Cerebellar nuclear complex (tissue), 1 donor: ENCODE measurements around the gene NAIP.
"Not testable (repeated sequence)": the region's sequence is repeated elsewhere in the genome, so short reads cannot be mapped to it uniquely, and the experiment has no call there.

ENCODE experiments used
- DNase-seq, 2 experiments: peaks; one replicate each; lab custom pipeline; 2025; lab: John Stamatoyannopoulos, UW

Gene NAIP

GRCh38 chr5:71025289-71025953, at the start of gene NAIP:
TSS of gene NAIP (minus strand) at chr5:71025339. CDS start at chr5:71012915, 12,424 bp downstream.
- not testable (repeated sequence) for DNase-seq

DNA sequence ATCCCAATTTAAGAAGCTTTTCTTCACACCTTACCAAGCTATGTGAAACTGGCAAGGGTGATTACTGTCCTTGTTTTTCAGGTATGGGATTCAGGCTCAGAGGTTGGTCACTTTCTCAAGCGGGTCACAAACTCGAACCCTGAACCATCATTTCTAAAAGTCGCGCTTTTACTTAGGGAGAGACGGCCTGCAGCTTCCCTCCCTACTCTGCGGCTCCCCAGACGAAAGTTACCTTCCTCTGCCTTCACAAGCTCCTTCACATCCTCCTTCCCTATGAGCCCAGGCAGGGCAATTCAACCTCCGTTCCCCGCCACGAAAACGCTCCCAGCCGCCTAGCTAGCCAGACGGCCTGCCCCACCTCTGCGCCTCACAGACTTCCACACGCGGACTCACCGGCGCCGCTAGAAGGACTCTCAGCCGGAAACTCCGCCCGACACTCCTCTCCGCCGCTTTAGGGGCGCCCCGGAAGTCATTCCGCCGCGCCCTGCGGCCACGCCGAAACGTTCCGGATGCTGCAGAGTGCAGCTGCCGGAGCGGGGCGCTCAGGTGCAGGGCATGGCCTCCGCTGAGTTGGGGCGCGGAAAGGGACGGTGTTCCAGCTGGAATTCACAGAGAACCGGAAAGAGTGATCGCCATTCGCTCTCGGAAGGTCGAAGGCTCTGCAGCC, 42.3 kb upstream of the NAIP start, which contains the start of gene GTF2H2:
Gene GTF2H2 (minus strand): TSS at position 415 of the 667 bp plus-strand sequence. CDS start 4,913 bp downstream, outside the sequence.
- not testable (repeated sequence) for DNase-seq

GRCh38 chr5:71061322-71061721, 36.2 kb upstream of the NAIP start:
- DNase-seq = not testable (repeated sequence)

- not testable (repeated sequence) for DNase-seq
These were observed 34.3 kb upstream of the NAIP start for GRCh38 chr5:71059426-71059825.

GRCh38 chr5:71044808-71045207, 19.7 kb upstream of the NAIP start:
- not testable (repeated sequence) for DNase-seq

GRCh38 chr5:71044128-71044527, 19.0 kb upstream of the NAIP start:
- not testable (repeated sequence) for DNase-seq

- DNase-seq = not testable (repeated sequence)
These were observed 6.1 kb upstream of the NAIP start for GRCh38 chr5:71031046-71031776.

GRCh38 chr5:71020643-71021042, 4.5 kb downstream of the NAIP start:
- not testable (repeated sequence) for DNase-seq

GRCh38 chr5:71018376-71019005, 6.6 kb downstream of the NAIP start:
- DNase-seq = not testable (repeated sequence)

DNA sequence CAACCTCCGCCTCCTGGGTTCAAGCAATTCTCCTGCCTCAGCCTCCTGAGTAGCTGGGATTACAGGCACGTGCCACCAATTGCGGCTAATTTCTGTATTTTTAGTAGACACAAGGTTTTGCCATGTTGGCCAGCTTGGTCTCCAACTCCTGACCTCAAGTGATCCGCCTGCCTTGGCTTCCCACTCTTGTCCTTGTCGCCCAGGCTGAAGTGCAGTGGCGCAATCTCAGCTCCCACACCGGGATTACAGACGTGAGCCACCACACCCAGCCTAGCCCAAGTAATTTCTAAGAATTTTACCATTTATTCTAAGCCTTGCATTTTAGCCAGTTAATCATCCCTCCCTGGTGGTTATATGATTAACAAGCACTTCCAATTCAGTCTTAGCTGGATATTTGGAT, 11.0 kb downstream of the NAIP start:
- DNase-seq = no peak

- no peak for DNase-seq
These were observed 11.6 kb downstream of the NAIP start for GRCh38 chr5:71013575-71013974.

GRCh38 chr5:71011194-71011792, 13.8 kb downstream of the NAIP start:
- DNase-seq = no peak

GRCh38 chr5:71006983-71007382, 18.2 kb downstream of the NAIP start:
- not testable (repeated sequence) for DNase-seq

GRCh38 chr5:70984882-70985281, 40.3 kb downstream of the NAIP start:
- DNase-seq = not testable (repeated sequence)

DNA sequence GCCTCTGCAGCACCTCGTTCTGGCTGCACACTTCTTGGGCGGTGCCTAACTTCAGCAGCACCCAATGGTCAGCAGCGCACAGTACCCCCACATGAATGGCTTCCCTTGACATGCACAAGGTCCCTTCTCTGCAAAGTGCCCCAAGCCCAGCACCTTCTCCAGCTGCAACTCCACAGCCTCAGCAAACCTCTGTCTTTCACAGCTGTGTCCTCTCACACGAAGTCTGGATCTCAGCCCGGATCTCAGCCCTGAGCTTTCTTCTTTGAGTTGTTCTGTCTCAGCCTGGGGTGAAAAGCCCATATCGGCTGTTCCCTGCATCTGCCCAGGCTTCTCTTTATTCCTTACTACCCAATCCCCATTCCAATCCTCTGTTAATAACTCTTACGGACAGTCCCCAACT, 57.9 kb downstream of the NAIP start:
- DNase-seq = not testable (repeated sequence)

DNA sequence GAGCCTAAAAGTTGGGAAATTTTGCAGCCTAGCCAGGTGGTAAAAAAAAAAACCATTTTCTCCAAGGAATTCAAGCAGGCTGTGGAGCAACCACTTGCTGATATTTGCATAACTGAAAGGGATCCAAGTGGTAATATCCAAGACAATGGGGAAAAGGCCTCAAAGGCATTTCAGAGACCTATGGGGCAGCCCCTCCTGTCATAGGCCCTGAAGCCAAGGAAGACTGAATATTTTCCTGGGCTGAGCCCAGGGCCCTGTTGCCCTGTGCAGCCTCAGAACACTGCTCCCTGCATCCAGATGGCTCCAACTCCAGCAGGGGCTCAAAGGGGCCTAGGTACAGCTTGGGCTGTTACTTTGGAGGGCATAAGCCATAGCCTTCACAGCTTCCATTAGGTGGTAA, 60.6 kb downstream of the NAIP start:
- not testable (repeated sequence) for DNase-seq

GRCh38 chr5:70953068-70953467, 72.1 kb downstream of the NAIP start:
- not testable (repeated sequence) for DNase-seq

DNA sequence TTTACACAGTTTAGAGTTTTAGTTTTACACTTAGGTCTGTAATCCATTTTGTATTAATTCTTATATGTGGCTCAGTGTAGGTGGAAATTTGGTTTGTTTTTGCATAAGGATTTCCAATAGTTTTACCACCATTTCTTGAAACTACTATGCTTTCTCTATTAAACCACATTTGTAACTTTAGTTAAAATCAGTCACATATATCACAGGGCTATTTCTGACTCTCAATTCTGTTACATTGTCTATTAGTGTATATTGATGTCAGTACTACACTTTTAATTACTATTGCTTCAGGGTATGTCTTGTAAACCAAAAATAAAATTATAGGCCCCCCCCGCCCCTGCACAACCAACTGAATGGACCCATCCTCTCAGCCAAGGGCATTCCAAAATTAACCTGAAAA, 92.6 kb downstream of the NAIP start:
- not testable (repeated sequence) for DNase-seq

DNA sequence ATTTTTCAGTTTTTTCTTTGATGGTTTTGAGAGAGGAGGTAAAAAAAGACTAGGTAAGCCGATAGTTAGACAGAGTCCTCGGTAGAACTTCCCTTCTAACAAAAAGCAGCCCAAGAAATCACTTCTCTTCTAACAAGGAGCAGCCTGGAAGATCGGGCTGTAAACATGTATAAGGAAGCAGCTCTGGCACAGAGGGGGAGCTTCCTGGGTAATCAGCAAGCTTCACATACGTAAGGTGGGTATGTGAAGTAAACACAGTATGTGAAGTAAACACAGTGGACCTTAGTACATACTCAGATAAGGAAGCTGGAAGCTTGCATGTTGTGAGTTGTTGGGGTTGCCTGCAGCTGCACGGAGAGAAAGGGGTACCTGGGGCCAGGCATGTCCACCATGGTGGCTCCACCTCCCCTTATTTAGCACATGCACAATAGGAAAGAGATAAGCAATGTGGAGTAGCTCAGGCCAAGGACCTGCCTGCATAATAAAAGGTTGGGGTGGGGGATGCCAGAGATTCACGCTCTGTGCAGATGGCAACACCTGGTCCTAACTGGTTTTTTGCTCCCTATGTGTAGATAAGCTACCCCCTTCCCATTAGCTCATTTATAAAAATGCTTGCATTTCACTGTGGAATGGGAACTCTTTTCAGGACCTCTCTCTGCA, 93.3 kb downstream of the NAIP start:
- DNase-seq = not testable (repeated sequence)

DNA sequence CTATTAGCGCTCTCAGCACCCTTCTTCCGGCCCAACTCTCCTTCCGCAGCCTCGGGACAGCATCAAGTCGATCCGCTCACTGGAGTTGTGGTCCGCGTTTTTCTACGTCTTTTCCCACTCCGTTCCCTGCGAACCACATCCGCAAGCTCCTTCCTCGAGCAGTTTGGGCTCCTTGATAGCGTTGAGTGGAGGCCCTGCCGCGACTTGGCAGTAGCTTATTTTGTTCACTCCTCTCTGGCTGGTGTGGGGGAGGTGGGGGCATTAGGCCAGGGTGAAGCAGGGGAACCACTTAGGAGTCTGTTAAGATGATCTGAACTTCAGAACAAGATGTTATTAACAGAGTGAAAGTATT, 100.0 kb downstream of the NAIP start:
- DNase-seq = not testable (repeated sequence)
